A549 (cell line): ENCODE data around the gene TRUB2.

ENCODE experiments used
- BHLHE40 ChIP-seq: IDR thresholded peaks from 2 replicates; pipeline ENCODE4 v1.6.1; 2012; ENCODE audit warnings: low read depth, low read length, inconsistent platforms
- CHD2 ChIP-seq: fragments of 150-350 bp; IDR thresholded peaks from 2 replicates; pipeline ENCODE4 v1.6.1; 2014; ENCODE audit warnings: low read length; ENCODE audit not compliant: partially characterized antibody
- CHD4 ChIP-seq: fragments of 200-600 bp; sonication (generic); IDR thresholded peaks from 2 replicates; pipeline ENCODE4 v1.6.1; 2016; ENCODE audit warnings: antibody characterized with exemption, mild to moderate bottlenecking, borderline replicate concordance
- CTCF ChIP-seq: fragments of >200 bp; sonication (Bioruptor Twin); formaldehyde crosslinking; IDR thresholded peaks from 3 replicates; pipeline ENCODE4 v1.5.1; 2016
- EP300 ChIP-seq, 2 experiments: fragments of >200 bp; sonication (Bioruptor Twin); formaldehyde crosslinking; IDR thresholded peaks; 2 replicates in 1 of 2; 3 replicates in 1 of 2; pipeline ENCODE4 v1.6.1; 2016 to 2017
- MYC ChIP-seq: IDR thresholded peaks from 2 replicates; pipeline ENCODE4 v1.6.1; 2012; ENCODE audit warnings: mild to moderate bottlenecking, inconsistent platforms, low read length, improper control_type of control experiment, borderline replicate concordance
- REST ChIP-seq: fragments of 200-600 bp; sonication (generic); IDR thresholded peaks from 2 replicates; pipeline ENCODE4 v1.6.1; 2016; ENCODE audit warnings: antibody characterized with exemption, mild to moderate bottlenecking, moderate library complexity
- RFX5 ChIP-seq: fragments of 450-650 bp; IDR thresholded peaks from 2 replicates; pipeline ENCODE4 v1.7.1; 2014; ENCODE audit warnings: antibody characterized with exemption, mild to moderate bottlenecking, moderate library complexity
- RNF2 ChIP-seq: fragments of 200-600 bp; sonication (generic); IDR thresholded peaks from 2 replicates; pipeline ENCODE4 v1.6.1; 2016; ENCODE audit warnings: low read depth, mild to moderate bottlenecking, antibody characterized with exemption, moderate library complexity, borderline replicate concordance
- USF2 ChIP-seq: fragments of 450-650 bp; IDR thresholded peaks from 2 replicates; pipeline ENCODE4 v1.6.1; 2014; ENCODE audit warnings: antibody characterized with exemption

GRCh38 chr9:128323791-128324190, 1.5 kb upstream of the TRUB2 start:
- no peak for TF ChIP-seq EP300 (IDR thresholded peaks at IDR 0.05)
- TF ChIP-seq CTCF: no peak
- TF ChIP-seq MYC: no peak
- TF ChIP-seq BHLHE40: no peak
- no peak for TF ChIP-seq REST
- no peak for TF ChIP-seq RFX5
- no peak for TF ChIP-seq RNF2
- TF ChIP-seq CHD4: no peak
- no peak for TF ChIP-seq USF2
- TF ChIP-seq CHD2: no peak
